NB4 (cell line): Measurements from ENCODE around the gene DAB2IP.

ENCODE experiments used
- DNase-seq: peaks from one replicate; pipeline ENCODE4 v3.0.0; 2010; ENCODE audit warnings: low read depth
- H3K4me3 ChIP-seq: one replicate; pipeline ENCODE4 v1.5.1; 2011; ENCODE audit warnings: mild to moderate bottlenecking, low read depth, low read length, moderate library complexity
- CTCF ChIP-seq: IDR thresholded peaks from one replicate; pipeline ENCODE4 v1.5.1; 2012; ENCODE audit warnings: low read depth, low read length
- MAX ChIP-seq: IDR thresholded peaks from 2 replicates; pipeline ENCODE4 v1.6.1; 2011; ENCODE audit warnings: low read depth, low read length
- MYC ChIP-seq: IDR thresholded peaks from 2 replicates; pipeline ENCODE4 v1.6.1; 2011; ENCODE audit warnings: low read depth, low read length
- POLR2A ChIP-seq: IDR thresholded peaks from 2 replicates; pipeline ENCODE4 v1.6.1; 2011; ENCODE audit warnings: mild to moderate bottlenecking; ENCODE audit not compliant: insufficient read length; ENCODE audit errors: extremely low read depth

Gene DAB2IP

GRCh38 chr9:121801579-121801978, 150.1 kb downstream of the DAB2IP start:
- no peak for TF ChIP-seq POLR2A
- no peak for TF ChIP-seq MAX
- no peak for TF ChIP-seq MYC
- TF ChIP-seq CTCF = no peak
- no peak overlapping the region for H3K4me3 ChIP-seq
- no peak for DNase-seq

GRCh38 chr9:121802753-121803152, 151.3 kb downstream of the DAB2IP start:
- TF ChIP-seq MYC = no peak
- no peak for TF ChIP-seq POLR2A
- TF ChIP-seq MAX = no peak
- TF ChIP-seq CTCF = no peak
- no peak overlapping the region for H3K4me3 ChIP-seq
- DNase-seq = no peak

GRCh38 chr9:121807069-121807822, 155.8 kb downstream of the DAB2IP start:
- H3K4me3 ChIP-seq = no peak overlapping the region

GRCh38 chr9:121807823-121808278, 156.4 kb downstream of the DAB2IP start:
- no peak for DNase-seq
- H3K4me3 ChIP-seq = no peak overlapping the region
- TF ChIP-seq MYC (no peak), MAX (no peak), POLR2A (no peak), CTCF (no peak)

More at GRCh38 chr9:121807069-121807822, 155.8 kb downstream of the DAB2IP start:
- TF ChIP-seq POLR2A = no peak
- no peak for TF ChIP-seq CTCF
- TF ChIP-seq MAX = no peak
- no peak for TF ChIP-seq MYC
- no peak for DNase-seq

GRCh38 chr9:121808781-121809180, 157.3 kb downstream of the DAB2IP start:
- no peak for DNase-seq
- H3K4me3 ChIP-seq = no peak overlapping the region
- TF ChIP-seq POLR2A = no peak
- no peak for TF ChIP-seq CTCF
- no peak for TF ChIP-seq MYC
- no peak for TF ChIP-seq MAX
